GM08714 (cell line): ENCODE data around the gene AIF1.

Experiments
- H3K4me3 ChIP-seq: fragments of 200-500 bp; sonication (Bioruptor generic); 2 replicates; pipeline ENCODE4 v1.5.1; 2014; ENCODE audit warnings: mild to moderate bottlenecking, low read length, inconsistent platforms
- ZNF274 ChIP-seq: IDR thresholded peaks from 2 replicates; pipeline ENCODE4 v1.6.1; 2012; ENCODE audit warnings: mild to moderate bottlenecking, low read depth, low read length

The AIF1 gene

DNA sequence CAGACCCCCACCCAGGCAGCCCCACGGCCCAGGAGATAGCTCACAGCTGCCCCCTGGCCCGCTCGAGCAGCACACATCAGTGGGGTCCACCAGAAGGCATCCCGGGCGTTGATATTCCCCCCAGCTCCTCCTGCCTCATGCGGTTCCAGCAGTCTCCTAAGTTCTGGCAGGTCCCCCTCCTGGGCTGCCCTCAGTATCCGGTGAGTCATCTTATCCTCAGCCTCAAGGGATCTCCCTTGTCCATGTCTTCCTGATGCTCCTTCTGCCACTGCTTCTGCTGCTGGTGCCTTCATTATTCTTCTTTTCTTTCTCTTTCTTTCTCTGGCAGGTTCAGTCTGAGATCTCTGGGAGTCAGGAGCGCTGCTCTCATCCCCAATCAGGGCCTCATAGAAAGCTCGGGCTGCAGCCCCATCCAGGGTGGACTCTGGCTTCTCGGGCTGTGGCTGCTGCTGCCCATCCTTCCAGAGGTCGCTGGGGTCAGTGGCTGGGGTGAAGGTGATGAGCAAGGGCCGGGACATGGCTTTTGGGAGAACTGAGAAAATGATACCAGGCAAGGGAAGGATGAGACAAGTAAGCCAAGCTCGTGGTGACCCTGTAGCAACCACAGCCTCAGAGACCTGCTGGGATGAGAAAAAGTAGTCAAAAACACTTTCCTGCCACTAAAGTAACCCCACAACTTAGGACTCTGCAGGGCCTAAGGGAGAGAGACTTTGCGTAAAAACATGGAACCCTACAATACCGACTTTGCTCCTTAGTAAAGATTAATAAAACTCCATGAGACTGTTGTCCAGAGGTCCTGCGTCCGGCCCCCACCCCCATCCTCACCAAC is 49.1 kb downstream of the AIF1 start:
- peak overlapping the region; percentile 91 for H3K4me3 ChIP-seq
- no peak for TF ChIP-seq ZNF274

DNA sequence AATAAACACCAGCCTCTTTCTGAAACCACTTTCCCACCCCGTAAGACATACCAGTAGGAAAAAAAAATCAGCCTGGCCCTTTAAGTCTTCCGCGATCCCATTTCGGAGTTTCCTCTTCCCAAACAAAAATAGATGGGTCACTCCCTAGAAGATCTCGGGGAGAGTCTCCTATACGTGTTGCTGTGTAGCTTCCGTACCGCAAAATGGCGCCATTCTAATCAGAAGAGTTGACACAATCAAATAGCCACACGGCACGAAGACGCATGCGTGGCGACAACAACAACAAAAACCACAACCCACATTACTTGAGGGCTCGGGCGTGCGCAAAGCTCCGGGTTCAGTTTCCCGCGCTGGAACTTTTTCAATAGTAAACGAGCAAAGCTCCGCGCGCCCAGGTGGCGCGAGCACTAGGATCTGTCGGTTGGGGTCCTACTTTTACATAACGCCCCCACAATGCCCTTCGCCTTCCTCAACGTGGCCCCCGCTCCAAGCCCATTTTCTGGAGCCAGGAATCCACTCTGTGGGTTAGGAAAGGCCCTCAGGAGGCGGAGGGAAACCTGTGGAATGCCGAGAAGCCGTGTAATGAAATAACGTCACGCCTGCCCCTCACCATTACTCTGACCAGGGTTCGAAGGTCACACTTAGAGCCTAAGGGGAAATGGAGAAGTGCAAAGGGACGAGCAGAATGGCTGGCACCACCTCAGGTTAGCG is 49.9 kb downstream of the AIF1 start, which contains the start of gene GPANK1:
GPANK1 (minus strand) TSS at position 208 of the 711 bp plus-strand sequence. CDS start 519 bp downstream, outside the sequence.
- no peak for TF ChIP-seq ZNF274
- H3K4me3 ChIP-seq, result peak within 1 kb of the TSS; percentile 91

DNA sequence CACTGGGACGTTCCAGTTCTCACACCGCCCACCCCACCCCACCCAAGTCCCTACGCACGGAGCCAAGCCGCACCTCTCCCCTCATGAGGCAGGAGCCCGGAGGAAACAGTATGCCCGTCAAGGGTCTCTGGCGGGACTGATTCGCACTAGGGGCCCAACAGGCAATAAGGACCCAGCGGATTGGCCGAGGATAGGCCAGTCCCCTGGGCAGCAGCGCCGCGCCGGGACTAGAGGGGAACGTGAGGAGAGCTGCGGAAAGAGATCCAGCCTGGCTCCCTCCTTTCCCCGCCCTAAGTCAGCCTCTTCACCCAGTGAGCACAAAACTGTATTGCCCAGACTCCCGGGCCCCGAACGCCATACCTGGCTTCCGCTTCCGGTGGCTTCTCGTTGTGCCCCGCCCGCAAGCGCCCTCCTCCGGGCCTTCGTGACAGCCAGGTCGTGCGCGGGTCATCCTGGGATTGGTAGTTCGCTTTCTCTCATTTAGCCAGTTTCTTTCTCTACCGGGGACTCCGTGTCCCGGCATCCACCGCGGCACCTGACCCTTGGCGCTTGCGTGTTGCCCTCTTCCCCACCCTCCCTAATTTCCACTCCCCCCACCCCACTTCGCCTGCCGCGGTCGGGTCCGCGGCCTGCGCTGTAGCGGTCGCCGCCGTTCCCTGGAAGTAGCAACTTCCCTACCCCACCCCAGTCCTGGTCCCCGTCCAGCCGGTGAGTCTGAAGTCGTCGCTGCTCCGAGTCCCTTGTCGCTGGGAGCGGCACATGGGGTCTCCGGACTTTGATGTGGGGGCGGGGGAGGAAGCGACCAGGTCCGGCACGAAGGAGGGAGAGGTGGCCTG is 50.7 kb downstream of the AIF1 start, which contains the start of gene CSNK2B:
CSNK2B (plus strand) TSS at position 580 of the 836 bp plus-strand sequence. CDS start 752 bp downstream, outside the sequence.
- H3K4me3 ChIP-seq, result peak within 1 kb of the TSS; percentile 93
- no peak for TF ChIP-seq ZNF274

DNA sequence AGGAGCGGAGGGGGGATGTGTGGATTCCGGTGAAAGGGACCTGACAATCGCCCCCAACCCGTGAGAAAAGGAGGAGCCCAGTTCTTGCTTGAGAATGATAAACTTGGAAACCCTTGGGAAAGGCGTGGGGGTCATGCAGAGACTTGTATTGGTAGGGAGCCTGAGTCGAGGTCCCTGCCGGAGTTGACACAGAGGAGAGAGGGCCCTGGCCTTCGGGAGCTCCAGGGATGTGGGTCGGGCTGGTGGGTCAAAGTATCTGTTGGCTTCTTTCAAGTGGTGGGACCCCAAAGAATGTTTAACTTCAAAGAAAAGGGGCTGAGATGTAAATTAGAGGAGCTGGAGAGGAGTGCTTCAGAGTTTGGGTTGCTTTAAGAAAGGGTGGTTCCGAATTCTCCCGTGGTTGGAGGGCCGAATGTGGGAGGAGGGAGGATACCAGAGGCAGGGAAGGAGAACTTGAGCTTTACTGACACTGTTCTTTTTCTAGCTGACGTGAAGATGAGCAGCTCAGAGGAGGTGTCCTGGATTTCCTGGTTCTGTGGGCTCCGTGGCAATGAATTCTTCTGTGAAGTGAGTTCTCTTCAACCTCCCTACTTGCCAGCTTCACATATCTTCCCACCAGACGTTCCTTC is 51.4 kb downstream of the AIF1 start:
- no peak for TF ChIP-seq ZNF274
- peak overlapping the region; percentile 93 for H3K4me3 ChIP-seq
